CD4-positive, alpha-beta T cell treated with Interleukin-6 at 100 ng/mL for 8 hours (primary cell): ENCODE results near the gene HES7.

ENCODE experiments used
- DNase-seq: peaks from one replicate; pipeline ENCODE4 v3.0.0-alpha.2; 2020; ENCODE audit warnings: mixed read lengths, low spot score

The HES7 gene

DNA sequence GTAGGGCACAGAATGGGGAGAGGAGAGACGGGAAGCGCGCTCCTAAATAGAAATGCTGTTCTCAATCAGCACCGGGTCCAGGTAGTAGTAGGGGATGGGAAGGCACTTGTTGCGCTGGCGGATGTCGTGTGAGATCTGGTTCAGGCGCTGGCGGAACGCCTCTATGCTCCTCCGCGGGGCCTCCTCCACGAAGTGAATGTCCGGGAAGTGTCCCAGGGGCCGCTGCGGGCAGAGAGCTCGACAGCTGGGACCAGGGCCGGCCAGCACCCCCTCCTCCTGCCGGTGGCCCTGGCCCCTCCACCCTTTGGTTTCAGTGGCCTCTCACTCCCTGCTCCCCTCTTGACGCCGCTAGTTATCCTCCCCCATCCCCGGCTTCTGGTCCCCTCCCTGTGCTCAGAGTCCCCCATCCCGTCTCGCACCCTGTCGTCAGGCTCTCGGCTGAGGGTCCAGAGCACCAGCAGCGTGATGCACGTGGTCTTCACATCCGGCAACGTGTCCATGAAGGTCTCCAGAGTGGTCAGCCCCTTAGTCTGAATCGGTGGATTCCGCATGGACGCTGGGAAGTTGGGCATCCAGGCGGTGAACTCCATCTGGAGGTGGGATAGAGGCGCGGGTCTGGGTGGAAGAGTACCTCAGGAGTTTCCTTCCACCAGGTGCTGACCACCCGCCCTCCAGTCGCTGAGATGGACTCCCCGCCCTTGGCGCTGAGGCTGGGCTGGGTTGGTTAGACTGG lies 51.0 kb downstream of the HES7 start:
- peak; percentile 15 for DNase-seq

DNA sequence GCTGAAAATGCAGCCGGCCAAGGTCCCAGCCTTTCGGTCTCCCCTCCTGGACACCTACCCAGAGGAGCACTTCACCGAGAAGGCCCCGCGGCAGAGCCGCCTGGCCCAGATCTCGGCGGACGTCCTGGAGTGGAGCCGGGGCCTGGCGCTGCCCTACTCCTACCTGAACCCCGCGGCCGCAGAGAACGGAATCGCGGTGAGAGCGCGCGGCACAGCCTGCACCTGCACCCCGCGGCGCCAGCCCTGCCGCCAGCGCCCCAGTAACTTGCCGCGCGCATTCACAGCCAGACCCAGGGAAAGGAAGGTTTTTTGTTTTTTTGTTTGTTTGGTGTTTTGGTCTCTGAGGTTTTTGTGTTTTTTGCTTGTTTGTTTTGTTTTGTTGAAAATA lies 51.6 kb downstream of the HES7 start:
- DNase-seq, result no peak

DNA sequence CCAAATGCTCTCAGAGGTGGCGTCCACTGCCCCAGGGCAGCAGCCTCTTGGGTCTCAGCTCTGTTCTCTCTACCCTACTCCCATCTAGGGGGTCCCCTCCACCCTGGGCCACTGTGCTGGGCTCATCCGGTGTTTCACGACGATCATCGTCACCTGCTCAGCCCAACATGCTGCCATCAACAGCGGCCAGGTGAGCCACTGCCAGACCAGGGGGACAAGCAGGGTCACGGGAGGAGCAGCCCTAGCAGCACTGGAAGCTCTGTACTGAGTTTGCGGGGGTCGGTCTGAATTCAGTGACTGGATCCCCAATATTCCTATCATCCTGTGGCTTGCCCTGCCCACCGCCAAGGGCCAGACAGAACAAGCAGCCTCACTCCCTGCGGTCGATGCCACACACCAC lies 52.4 kb downstream of the HES7 start:
- DNase-seq, result no peak
